ENCODE measurements around the gene PIAS4.

GRCh38 chr19:4046362-4046691 is 38.8 kb downstream of the PIAS4 start:
- TF ChIP-seq CTCF (IDR thresholded peaks at IDR 0.05; ENCODE audit: extremely low read depth in 1 of 2, insufficient read depth in 1 of 2, low read depth in 1 of 2, low read length in 2 of 2): no peak
- no peak for TF ChIP-seq POLR2AphosphoS5 (IDR thresholded peaks at IDR 0.05; ENCODE audit: insufficient read depth, low read depth, low read length)
- no peak for TF ChIP-seq EZH2 (IDR thresholded peaks at IDR 0.05; ENCODE audit: borderline replicate concordance, low read depth, low read length, severe bottlenecking)
- no peak for TF ChIP-seq MYC (IDR thresholded peaks at IDR 0.05; ENCODE audit: low read depth, low read length)
- no peak for TF ChIP-seq POLR2A (IDR thresholded peaks at IDR 0.05; ENCODE audit: low read depth, low read length)
- TF ChIP-seq MAX (IDR thresholded peaks at IDR 0.05; ENCODE audit: insufficient read depth, insufficient read length): no peak
- no peak for TF ChIP-seq FOS (IDR thresholded peaks at IDR 0.05; ENCODE audit: borderline replicate concordance, insufficient read depth, low read length)
- TF ChIP-seq JUN (IDR thresholded peaks at IDR 0.05; ENCODE audit: borderline replicate concordance, insufficient read depth, insufficient read length, low read depth): no peak
- no peak for TF ChIP-seq GATA2 (IDR thresholded peaks at IDR 0.05; ENCODE audit: insufficient read depth, insufficient read length, low read depth, low read length)
